Fibroblast of skin of right biceps (primary cell): ENCODE data around the gene RIPPLY3.
A peak's percentile ranks its signal among the peaks of the same experiment; 100 is the strongest.

Source experiments
- DNase-seq: peaks from one replicate; pipeline ENCODE4 v3.0.0-alpha.2; 2013

The RIPPLY3 gene, protein sequence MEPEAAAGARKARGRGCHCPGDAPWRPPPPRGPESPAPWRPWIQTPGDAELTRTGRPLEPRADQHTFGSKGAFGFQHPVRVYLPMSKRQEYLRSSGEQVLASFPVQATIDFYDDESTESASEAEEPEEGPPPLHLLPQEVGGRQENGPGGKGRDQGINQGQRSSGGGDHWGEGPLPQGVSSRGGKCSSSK

DNA sequence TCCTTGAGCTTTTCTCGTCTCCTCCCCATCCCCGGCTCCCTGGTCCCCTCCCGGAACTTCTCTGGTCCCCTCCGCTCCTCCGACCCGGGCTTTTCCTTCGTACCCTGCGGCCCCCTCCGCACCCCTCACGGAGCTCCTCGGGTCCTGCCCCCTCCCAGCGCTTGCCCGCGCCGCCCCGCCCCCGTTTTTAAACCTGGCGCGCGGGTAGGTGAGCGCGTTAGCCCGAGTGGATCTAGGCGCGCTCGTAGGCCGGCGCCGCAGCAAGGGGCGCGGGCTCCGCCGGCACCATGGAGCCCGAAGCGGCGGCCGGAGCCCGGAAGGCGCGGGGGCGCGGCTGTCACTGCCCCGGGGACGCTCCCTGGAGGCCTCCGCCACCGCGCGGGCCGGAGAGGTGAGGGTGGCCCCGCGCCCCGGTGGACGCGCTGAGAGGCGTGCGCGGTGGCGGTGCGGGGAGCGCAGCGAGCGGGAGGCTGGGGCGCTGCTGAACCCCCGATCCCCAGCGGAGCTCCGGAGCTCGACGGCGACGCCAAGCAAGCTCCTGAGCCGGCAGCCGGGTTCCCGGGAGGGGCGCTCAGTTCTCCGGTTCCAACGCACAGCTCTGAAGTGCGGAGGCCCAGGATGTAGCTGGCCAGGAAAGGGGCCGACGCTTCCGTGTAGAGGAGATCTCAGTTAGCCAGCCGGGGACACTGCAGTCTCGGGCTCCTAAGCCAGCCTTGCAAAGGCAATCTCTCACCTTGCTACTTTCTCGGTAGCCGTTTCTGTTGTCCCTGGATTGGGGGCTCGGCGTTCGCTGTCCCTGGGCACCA lies at the start of gene RIPPLY3:
Gene RIPPLY3, plus strand, starts transcription at position 217 of the 806 bp plus-strand sequence. Its CDS starts 71 bp downstream, at position 288.
- DNase-seq, result peak; percentile 34

DNA sequence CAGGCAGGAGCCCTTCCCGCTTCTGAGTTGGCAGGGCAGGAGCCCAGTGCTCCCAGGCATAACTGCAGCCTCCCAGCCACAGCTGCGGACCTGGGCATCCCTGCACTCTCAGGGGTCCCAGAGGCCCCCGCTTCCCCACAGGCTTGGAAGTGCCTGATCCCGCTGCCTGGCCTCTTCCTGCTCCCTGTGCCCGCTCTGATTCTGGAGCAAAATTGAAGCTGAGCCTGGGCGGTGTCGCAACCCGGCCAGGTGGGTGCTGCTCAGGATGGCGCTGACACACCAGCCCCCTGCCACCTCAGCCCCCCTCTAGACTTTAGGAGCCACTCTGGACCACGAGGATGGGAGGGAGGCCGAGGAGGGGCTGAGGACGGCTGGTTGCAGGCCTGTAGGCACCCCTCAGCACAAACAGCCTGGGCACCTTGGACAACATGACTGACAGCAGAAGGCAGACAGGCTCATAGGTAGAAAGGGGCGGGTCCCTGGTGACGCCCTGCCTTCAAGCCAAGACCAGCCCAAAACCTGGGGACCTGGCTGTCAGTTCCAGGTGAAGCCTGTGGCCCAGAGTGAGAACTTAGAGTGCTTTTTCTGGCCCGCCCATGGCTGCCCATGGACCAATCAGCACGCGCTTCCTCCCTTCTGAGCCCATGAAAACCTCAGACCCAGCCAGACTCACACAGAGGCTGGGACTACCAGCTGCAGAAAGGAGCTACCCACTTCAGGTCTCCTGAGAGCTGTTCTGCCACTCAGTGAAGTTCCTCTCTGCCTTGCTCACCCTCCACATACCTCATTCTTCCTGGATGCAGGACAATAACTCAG lies 47.3 kb upstream of the RIPPLY3 start:
- no peak for DNase-seq

DNA sequence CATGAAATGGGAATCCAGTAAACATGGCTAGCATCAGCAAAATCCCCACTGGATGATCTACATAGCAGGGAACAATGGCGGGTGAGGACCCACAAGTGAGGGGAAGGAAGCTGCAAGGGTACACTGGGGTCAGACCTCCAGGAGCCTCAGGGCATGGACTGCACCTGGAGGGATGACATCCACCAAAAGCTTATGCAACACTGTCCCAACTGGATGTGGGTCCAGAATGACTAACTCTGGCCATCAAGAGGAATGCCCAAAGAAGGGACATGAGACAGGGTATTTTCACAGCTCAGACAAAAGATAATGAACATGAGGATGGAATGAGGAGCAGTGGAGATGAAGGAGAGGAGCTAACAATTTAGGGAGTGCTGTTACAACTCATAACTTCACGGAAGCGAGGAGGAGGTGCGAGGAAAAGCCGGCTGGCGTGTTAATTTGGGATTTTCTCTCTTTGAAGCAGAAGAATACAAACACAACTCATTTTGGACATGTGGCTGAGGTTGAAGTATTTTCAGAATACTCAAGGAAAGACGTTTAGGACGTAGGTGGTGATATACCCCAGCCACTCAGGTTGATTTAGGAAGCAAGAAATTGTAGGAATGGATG lies 45.7 kb upstream of the RIPPLY3 start:
- no peak for DNase-seq

DNA sequence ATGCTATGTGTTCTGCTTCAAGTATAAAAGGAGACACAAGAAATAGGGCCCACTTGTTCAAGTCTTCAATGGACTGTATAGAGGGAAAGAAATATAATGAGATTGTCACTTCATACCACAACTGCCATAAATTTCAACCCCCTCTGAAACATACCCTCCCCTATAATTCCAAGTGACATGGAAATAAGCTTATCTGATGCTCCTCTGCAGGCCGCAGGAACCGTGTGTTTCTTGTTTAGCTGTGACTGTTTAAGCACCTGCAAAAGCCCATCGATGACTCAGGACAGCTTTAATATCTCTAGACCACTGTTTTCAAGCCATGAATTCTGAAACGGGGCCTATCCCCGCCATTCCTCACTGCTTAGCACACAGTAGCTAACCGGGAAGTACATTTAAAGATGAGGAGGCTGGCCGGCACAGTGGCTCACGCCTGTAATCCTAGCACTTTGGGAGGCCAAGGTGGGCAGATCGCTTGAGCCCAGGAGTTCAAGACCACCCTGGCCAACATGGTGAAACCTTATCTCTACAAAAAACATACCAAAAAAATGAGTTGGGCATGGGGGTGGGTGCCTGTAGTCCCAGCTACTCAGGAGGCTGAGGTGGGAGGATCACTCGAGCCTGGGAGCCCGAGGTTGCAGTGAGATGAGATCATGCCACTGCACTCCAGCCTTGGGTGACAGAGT lies 44.3 kb upstream of the RIPPLY3 start:
- DNase-seq, result no peak

DNA sequence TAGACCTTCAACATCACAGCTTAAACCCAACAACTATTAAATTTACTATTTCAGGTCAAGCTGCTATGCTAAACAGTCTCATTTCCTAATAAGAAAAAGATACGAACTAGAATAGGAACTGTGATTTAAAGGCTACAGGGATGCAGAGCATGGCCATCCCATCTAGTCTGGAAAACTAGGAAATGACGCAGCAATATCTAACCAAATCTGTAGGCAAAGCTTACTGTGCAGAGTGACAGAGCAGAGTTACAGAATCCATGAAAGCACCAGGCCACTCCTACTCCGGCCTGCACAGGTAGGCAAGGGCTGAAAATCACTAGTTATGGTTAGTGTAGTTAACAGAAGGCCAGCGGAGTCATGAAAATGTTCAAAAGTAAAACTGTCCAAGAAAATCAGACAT lies 42.1 kb upstream of the RIPPLY3 start:
- DNase-seq, result no peak

DNA sequence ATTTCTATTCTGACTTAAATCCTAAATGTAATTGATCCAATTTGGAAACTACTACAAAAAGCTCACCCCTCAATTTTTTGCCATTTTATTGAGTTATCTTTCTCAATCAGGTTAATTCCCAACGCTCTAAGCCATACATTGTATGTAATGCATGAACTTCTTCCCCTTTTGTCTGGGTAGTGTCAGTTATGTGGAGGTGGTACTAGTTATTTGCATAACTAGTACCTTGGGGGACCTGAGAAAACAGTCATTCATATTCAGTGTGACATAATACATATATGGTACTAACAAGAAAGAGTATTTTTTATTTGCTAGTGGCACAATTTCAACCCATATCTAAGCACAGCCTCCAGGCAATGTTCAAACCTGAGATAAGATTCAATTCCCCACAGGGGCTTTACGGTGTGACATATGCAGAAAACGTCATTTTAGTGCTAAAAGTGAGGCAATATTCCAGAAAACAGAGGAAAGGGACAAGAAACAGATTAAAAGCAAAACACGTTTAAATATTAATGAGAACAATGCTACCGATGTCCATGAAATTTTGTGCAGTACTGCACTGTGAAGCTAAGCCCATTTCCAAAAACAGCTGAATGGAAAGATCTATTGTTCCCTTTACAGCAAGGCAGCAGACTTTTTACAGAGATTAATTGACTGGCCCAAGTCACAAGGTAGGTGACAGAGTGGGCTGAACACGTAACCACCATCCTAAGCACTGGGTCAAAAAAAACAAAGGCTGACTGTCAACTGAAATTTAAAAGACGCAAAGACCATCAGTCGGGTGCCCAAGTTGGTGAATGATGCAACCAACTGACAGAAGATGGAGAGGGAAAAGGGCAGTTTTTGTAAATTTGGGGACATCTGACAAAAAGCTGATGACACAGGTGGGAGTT lies 41.4 kb upstream of the RIPPLY3 start:
- no peak for DNase-seq

DNA sequence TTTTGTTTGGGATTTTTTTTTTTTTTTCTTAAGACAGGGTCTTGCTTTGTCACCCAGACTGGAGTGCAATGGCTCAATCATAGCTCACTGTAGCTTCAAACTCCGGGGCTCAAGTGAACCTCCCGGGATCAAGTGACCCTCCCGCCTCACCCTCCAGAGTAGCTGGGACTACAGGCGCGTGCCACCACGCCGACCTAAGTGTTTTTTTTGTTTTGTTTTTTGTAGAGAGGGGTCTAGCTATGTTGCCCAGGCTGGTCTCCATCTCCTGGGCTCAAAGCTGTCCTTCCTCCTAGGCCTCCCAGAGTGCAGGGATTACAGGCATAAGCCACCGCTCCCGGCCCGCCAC lies 40.8 kb upstream of the RIPPLY3 start:
- DNase-seq, result no peak

DNA sequence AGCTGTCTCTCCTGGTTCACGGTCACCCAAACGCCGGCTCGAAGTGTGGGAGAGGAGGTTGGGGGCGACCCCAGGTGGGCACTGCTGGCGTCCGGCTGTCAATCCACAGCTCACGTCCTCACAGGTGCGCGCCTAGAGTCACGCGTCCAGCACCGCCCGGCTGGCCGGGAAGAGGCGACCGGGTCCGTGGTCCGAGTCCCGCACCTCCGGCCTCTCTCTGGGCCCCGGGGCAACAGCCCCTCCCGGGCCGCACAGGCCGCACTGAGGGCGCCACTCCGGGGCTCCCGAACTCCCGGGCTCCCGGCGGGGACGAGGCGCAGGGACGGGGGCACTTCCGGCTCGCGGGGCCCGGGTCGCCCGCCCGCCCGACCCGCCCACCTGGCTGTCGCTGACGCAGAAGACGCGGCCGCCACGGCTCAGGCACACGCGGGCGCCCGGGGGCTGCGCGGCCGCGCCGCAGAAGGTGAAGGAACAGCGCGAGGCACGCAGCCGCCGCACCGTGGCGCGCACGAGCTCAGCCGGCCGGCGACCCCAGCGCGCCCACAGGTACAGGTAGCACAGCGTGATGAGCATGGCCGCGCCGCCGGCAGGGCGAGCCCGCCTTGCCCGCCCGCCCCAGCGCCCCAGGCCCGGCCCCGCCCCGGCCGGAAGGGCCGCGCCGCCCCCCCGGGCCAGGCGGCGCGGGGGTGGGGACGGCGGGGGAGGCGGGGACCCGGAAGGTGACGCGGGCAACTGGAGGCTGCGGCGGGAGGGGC lies 40.3 kb upstream of the RIPPLY3 start, which contains the start of gene HLCS:
Gene HLCS, minus strand, starts transcription at position 604 of the 755 bp plus-strand sequence. Its CDS starts 31 bp downstream, at position 573.
- DNase-seq, result peak; percentile 79

DNA sequence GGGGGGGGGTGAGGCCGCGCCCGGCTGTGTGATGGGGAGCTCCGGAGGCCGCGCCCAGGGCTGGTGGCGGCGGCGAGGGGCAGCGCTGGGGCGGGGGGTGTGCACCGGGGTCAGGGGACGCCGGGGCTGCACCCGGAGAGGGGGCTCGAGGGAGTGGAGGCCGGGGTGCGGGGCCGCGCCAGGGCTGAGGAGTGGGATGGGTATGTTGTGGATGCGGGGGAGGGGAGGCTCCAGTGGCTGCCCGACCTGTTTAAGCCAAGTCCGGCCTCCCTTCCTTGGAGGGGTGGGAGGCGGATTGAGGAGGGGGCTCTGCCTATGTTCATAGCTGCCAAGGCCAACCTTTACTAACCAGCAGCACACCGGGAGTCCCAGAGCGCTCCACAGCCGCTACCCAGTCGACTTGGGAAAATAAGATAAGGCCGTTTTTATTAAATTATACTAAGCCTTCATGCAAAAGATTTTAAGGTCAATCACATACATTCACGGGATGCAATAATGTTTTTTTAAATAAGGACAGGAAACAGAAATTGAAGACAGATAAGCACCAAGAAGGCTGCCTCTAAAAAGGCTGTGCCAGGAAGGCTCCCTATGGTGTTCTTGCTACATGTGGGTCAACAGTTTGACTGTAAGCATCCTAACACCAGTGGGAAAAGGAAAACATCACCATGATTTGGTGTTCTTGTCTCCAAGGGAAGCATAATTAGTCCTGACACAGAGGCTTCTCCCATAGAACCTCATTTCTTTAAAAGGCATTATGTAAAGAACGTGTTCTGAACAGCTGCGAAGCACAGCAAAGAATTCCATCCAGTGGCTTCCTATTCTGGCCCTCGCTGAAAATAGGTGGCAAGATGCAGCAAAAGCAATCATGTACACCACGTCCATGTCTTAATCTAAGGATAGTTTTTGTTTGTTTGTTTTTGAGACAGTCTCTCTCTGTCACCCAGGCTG lies 39.4 kb upstream of the RIPPLY3 start:
- no peak for DNase-seq

DNA sequence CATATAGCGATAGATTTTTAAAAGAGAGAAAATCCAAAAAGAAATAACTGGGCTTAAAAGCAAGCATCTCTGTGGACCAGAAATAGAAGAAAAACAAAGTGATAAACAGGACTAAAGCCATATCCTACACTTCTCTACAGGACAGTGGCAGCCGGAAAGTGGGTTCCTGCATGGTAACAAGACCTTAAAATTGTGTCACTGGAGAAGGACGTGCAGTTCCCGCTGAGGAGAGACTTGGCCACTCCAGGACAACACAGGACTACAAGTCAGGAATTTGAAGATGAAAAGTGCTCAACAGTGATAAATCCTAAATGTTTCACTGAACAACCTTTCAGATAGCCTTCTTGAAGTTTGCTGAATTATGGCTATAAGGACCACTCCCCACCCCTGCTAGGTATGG lies 38.1 kb upstream of the RIPPLY3 start:
- DNase-seq, result no peak

DNA sequence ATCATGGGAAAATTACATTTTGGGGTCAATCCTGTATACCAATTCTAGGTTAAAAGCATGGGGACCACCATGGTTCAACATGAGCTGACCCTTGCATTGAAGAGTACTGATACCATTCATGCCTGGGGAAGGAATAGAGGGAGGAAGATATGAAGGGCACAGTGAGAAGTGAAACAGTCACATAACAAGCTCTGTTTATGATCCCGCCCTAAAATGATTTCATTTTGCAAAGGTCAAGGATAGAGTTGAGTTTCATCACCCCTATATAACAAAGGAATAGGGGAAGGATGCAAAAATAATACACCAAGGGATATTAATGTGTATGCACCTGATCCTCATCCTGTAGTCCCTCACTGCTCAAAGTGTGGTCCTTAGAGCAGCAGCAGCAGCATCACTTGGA lies 37.5 kb upstream of the RIPPLY3 start:
- DNase-seq, result no peak

DNA sequence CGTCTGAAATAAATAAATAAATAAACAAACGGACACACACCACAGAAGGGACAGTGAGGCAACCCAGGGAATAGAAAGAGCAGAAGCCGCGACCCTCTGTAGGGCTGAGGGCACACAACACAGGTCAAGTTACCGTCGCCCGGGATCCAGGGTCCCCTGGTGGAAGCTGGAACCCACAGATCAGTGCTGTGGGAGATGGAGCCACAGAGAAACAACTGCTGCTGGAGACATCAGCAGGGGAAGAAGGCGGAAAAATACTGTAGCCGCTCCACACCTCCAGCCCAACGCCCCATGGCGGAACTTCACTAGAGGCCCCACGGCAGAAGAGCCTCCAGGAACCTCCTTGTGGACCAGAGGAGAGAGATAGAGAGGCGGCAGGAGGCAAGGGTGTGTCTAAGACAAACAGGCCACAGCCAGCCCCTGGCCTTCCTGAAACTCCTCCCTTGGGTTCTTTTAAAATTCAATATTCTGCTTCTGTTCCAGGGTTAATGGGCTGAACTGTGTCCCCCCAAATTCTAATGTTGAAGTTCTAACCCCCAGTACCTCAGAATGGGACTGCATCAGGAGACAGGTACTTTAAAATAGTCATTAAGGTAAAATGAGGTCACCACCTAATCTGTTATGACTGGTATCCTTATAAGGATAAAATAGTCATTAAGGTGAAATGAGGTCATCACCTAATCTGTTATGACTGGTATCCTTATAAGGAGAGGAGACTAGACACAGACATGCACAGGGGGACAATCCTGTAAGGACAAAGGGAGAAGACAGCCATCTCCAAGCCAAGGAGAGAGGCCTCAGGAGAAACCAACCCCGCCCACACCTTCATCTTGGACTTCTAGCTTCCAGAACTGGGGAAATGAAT lies 32.3 kb upstream of the RIPPLY3 start:
- DNase-seq, result no peak

DNA sequence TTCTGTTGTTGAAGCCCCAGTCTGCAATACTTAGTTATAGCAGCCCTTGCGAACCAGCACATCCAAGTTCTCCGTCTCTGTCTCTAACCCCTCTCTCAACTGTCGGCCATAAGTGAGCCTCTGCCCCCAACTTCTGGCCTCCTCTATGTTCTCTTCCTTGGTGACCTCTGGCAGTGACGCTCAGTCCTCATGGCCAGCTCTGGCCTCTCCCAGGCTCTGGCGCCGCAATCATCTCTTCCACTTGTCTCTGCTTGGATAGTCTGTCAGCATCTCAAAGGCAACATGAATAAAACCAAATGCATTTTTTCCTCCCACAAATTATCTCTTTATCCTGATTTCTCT lies 31.7 kb upstream of the RIPPLY3 start:
- no peak for DNase-seq

DNA sequence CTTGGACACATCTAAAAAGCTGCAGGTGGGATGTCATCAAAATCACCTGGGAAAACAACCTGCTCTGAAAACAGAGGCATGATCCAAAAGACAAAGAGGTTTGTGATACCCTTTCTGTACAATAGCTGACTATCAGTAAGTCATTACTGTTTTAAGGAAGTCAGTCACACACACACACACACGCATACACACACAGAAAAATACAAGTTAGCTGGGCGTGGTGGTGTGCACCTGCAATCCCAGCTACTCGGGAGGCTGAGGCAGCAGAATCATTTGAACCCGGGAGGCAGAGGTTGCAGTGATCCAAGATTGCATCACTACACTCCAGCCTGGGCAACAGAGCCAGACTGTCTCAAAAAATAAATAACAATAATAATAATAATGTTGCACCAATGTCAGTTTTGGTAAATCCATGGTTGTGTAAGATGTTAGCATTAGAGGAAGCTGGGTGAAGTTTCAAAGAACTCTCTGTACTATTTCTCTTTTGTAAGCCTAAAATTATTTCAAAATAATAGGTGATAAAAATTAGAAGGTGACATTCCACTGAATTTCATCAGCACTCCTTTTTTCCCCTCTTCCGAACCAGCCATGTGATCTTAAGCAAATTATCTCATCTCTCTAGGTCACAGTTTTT lies 30.2 kb upstream of the RIPPLY3 start:
- DNase-seq, result no peak

DNA sequence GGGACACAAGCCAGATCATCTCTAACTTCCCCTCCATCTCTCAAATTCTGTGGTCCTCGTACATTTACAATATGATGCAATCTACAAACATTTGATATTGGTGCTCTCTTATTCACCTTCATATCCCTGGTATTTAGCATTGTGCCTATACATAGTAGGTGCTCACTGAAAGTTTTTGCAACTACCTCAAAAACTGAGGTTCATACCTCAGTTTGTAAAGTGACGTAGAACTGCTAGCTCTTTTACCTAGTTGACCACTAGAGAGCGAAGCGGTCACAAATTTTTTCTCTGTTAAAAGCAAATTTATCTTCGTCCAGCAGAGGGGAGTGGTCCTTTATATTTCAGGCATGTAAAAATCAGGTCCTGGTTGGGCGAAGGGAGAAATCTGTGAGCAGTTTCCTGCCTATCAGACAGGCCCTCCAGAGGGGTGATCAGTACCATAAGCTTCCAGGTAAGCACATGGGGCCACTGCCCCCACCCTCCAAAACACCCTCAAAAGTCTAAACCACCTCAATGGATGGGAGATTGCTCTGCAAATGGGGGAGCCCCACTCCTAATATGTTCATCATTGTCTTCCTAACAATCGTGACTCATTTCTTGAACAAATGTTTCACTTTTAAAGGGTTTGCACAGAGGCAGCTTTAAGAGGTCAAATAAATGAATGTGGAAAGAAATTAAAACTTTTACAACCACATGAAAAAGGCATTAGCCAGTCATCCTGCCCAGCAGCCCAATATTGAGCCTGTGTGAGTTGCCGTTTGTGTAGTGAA lies 29.4 kb upstream of the RIPPLY3 start:
- DNase-seq, result peak; percentile 80

DNA sequence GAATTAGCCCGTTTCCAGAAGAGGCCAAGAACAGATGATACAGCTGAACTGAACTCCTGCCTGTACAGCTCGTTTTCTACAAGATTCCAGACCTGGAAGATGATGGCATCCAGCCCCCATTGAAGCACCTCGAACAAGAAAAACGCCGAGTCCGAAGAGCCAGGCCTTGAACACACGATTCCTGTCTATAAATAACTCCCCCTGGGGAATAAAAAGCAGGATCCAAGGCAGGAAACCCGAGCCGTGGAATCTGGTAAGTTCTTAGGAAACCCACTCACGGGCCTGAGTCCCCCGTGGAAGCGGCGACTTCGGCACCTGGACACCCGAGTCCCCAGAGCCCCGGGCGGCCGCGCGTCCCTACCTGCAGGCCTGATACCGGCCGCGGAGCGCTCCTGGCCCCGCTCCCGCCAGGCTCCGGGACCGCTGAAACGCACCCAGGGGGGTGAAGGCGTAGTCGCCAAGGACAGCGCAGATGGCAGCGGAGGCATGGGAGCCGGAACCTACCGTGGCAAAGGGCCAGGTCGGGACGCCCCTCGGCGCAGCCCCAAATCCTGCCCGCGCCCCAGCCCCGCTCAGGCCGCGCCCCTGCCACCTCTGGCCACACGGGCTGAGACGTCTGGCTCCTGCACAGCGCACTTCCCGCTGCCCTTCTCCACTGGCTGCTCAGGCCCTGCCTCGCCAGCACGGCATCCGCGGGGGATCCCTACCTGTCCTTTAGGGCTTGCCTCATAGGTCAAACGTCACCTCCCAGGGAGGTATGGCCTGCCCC lies 26.0 kb upstream of the RIPPLY3 start:
- DNase-seq, result peak; percentile 37

DNA sequence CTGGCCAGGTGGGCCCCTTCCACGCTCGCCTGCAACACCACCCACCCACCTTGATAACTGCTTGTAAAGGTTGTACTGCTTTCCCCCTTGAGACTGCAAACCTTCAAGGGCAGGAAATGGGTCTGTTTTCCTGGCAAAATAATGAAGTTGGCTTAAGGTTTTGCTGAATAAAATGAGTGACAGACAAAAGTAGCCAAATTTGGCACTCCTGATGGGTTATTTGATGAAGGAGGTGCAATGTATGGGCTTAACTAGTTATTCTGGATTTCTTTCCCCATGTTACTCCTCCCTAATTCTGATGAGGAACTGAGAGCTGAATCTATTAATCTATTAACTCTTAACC lies 25.5 kb upstream of the RIPPLY3 start:
- no peak for DNase-seq
